GM19324 (cell line): ENCODE measurements around the gene PODXL2.

ENCODE experiments used
- ATAC-seq: cut with Tn5 transposase; IDR thresholded peaks from one replicate; pipeline ENCODE4 v1.9.1; 2021; ENCODE audit warnings: mild to moderate bottlenecking, moderate library complexity; ENCODE audit not compliant: unreplicated experiment, low FRiP score

PODXL2 gene

GRCh38 chr3:127625821-127626220 is 3.2 kb upstream of the PODXL2 start:
- no peak for ATAC-seq

- ATAC-seq, result no peak
Observed at GRCh38 chr3:127628426-127628787, 578 bp upstream of the PODXL2 start.

- ATAC-seq, result no peak
Observed at GRCh38 chr3:127629467-127630403, 750 bp downstream of the PODXL2 start.

GRCh38 chr3:127630811-127631714 is 2.1 kb downstream of the PODXL2 start:
- ATAC-seq, result no peak

- ATAC-seq, result no peak
Observed at GRCh38 chr3:127632035-127632820, 3.2 kb downstream of the PODXL2 start.

GRCh38 chr3:127634653-127635052 is 5.7 kb downstream of the PODXL2 start:
- ATAC-seq, result no peak

GRCh38 chr3:127637546-127637945 is 8.6 kb downstream of the PODXL2 start:
- ATAC-seq, result no peak

- no peak for ATAC-seq
Observed at GRCh38 chr3:127637971-127638370, 9.0 kb downstream of the PODXL2 start.

- no peak for ATAC-seq
Observed at GRCh38 chr3:127639173-127640041, 10.4 kb downstream of the PODXL2 start.

- ATAC-seq, result no peak
Observed at GRCh38 chr3:127640042-127640355, 11.0 kb downstream of the PODXL2 start.

- ATAC-seq, result no peak
Observed at GRCh38 chr3:127644641-127645370, 15.8 kb downstream of the PODXL2 start.

- no peak for ATAC-seq
Observed at GRCh38 chr3:127645371-127646015, 16.5 kb downstream of the PODXL2 start.

GRCh38 chr3:127646501-127647046 is 17.6 kb downstream of the PODXL2 start:
- no peak for ATAC-seq

- no peak for ATAC-seq
Observed at GRCh38 chr3:127647166-127647844, 18.3 kb downstream of the PODXL2 start.

GRCh38 chr3:127647845-127648204 is 18.8 kb downstream of the PODXL2 start:
- no peak for ATAC-seq

- ATAC-seq, result no peak
Observed at GRCh38 chr3:127650236-127650635, 21.3 kb downstream of the PODXL2 start.

GRCh38 chr3:127651516-127652172 is 22.7 kb downstream of the PODXL2 start:
- no peak for ATAC-seq
